HG02588 (cell line): Measurements from ENCODE around the gene TTC5.
"Not testable (repeated sequence)": the region's sequence is repeated elsewhere in the genome, so short reads cannot be mapped to it uniquely, and the experiment has no call there.

ENCODE experiments used
- ATAC-seq: cut with Tn5 transposase; IDR thresholded peaks from one replicate; pipeline ENCODE4 v1.9.1; 2021; ENCODE audit warnings: mild to moderate bottlenecking, moderate library complexity; ENCODE audit not compliant: unreplicated experiment

The TTC5 gene

GRCh38 chr14:20306079-20306423, 300 bp upstream of the TTC5 start:
- ATAC-seq, result no peak

GRCh38 chr14:20302042-20302755, 3.6 kb downstream of the TTC5 start:
- ATAC-seq, result no peak

- ATAC-seq, result peak; percentile 87
Observed at GRCh38 chr14:20295067-20295466, 10.7 kb downstream of the TTC5 start.

- no peak for ATAC-seq
Observed at GRCh38 chr14:20294636-20295035, 11.1 kb downstream of the TTC5 start.

GRCh38 chr14:20281998-20282397, 23.8 kb downstream of the TTC5 start:
- ATAC-seq, result not testable (repeated sequence)

GRCh38 chr14:20280265-20280664, 25.5 kb downstream of the TTC5 start:
- ATAC-seq, result not testable (repeated sequence)

- no peak for ATAC-seq
Observed at GRCh38 chr14:20278414-20278813, 27.3 kb downstream of the TTC5 start.

- no peak for ATAC-seq
Observed at GRCh38 chr14:20277409-20277808, 28.3 kb downstream of the TTC5 start.

- ATAC-seq, result no peak
Observed at GRCh38 chr14:20274062-20274461, 31.7 kb downstream of the TTC5 start.

GRCh38 chr14:20264361-20264760, 41.4 kb downstream of the TTC5 start:
- not testable (repeated sequence) for ATAC-seq

GRCh38 chr14:20262642-20263128, 43.1 kb downstream of the TTC5 start:
- ATAC-seq, result no peak

- no peak for ATAC-seq
Observed at GRCh38 chr14:20247646-20248246, 58.0 kb downstream of the TTC5 start.
